LoVo (cell line): ENCODE results near the gene GALNT9.
"Not testable (repeated sequence)": the region's sequence is repeated elsewhere in the genome, so short reads cannot be mapped to it uniquely, and the experiment has no call there.

ENCODE experiments used
- DNase-seq: peaks from one replicate; pipeline ENCODE4 v3.0.0-alpha.2; 2016; ENCODE audit warnings: low spot score

GALNT9 gene

GRCh38 chr12:132263451-132264049, 65.8 kb downstream of the GALNT9 start:
- DNase-seq = no peak

GRCh38 chr12:132263061-132263360, 66.4 kb downstream of the GALNT9 start:
- DNase-seq = no peak

GRCh38 chr12:132262256-132263060, 66.9 kb downstream of the GALNT9 start:
- no peak for DNase-seq

GRCh38 chr12:132261328-132262138, 67.9 kb downstream of the GALNT9 start:
- DNase-seq = no peak

GRCh38 chr12:132260721-132261120, 68.7 kb downstream of the GALNT9 start:
- DNase-seq = no peak

GRCh38 chr12:132259872-132260695, 69.3 kb downstream of the GALNT9 start:
- no peak for DNase-seq

- DNase-seq = no peak
These were observed 70.0 kb downstream of the GALNT9 start for GRCh38 chr12:132259364-132259871.

GRCh38 chr12:132258543-132258942, 70.8 kb downstream of the GALNT9 start:
- no peak for DNase-seq

GRCh38 chr12:132257955-132258490, 71.4 kb downstream of the GALNT9 start:
- DNase-seq = no peak

GRCh38 chr12:132257206-132257954, 72.0 kb downstream of the GALNT9 start:
- no peak for DNase-seq

GRCh38 chr12:132256646-132257045, 72.7 kb downstream of the GALNT9 start:
- no peak for DNase-seq

- DNase-seq = no peak
These were observed 73.7 kb downstream of the GALNT9 start for GRCh38 chr12:132255642-132256041.

GRCh38 chr12:132253698-132254480, 75.5 kb downstream of the GALNT9 start:
- DNase-seq = no peak

- not testable (repeated sequence) for DNase-seq
These were observed 76.4 kb downstream of the GALNT9 start for GRCh38 chr12:132252981-132253380.

GRCh38 chr12:132251741-132252490, 77.5 kb downstream of the GALNT9 start:
- no peak for DNase-seq

GRCh38 chr12:132251310-132251709, 78.1 kb downstream of the GALNT9 start:
- DNase-seq = no peak

- DNase-seq = no peak
These were observed 78.7 kb downstream of the GALNT9 start for GRCh38 chr12:132250707-132251106.

- DNase-seq = no peak
These were observed 79.5 kb downstream of the GALNT9 start for GRCh38 chr12:132249689-132250478.
